ENCODE data around the gene GLYATL2. TPM values are rescaled to one million over a fixed set of nuclear protein-coding genes. Genes with fewer than 3 reads are reported as not detected.

Gene GLYATL2
- not detected in 2 replicates for polyA plus RNA-seq
- 1.6 and 2.2 TPM in 2 replicates for polyA minus RNA-seq

DNA sequence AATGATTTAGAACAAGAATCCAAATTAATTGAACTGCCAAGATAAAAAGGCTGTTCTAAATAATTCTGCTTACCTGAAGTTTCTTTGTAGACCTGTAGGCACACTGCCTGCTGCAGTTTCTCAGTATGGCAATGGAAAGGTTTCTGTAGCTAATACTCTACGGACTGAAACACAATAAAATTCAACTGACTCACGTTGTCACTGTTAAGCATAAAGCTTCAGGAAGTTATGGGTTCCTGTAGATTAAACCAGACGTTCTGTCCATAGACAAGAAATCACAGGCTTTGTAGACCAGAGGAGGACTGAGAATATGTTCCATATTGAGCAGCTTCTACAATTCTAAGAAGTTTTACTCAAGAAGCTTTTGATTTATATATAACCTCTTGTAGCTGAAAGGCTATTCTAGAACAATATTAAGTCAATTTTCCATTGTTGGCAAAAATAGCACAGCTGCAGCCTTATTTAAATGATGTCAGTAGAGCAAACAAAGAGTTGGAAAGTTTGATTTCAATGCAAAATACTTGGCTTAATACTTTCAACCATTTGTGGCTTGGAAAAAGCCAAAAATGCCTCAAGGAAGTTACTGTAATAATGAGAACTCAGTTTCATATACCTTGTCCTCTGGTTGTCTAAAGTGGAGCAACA is at the start of gene GLYATL2:
TSS of gene GLYATL2 (minus strand) at position 344 of the 645 bp plus-strand sequence. CDS start 5,092 bp downstream, outside the sequence.
- H3K27ac ChIP-seq (ENCODE audit: low read length), result no peak within 1 kb of the TSS
- no peak within 1 kb of the TSS for H3K9ac ChIP-seq (ENCODE audit: low read length)
- H3F3A ChIP-seq (ENCODE audit: insufficient read depth, low read length, poor library complexity, severe bottlenecking), result no peaks in the 10 kb centered on the region
- no peak within 1 kb of the TSS for H3K4me3 ChIP-seq (ENCODE audit: low read length)
- H2AFZ ChIP-seq (ENCODE audit: low read depth, low read length), result no peak within 1 kb of the TSS
- no peak within 1 kb of the TSS for H3K4me2 ChIP-seq (ENCODE audit: low read length)
- H4K20me1 ChIP-seq (ENCODE audit: insufficient read depth), result no peaks in the 10 kb centered on the region
- H3K9me2 ChIP-seq (ENCODE audit: insufficient read depth, low read length), result no peaks in the 10 kb centered on the region
- TF ChIP-seq, protein P1, sequence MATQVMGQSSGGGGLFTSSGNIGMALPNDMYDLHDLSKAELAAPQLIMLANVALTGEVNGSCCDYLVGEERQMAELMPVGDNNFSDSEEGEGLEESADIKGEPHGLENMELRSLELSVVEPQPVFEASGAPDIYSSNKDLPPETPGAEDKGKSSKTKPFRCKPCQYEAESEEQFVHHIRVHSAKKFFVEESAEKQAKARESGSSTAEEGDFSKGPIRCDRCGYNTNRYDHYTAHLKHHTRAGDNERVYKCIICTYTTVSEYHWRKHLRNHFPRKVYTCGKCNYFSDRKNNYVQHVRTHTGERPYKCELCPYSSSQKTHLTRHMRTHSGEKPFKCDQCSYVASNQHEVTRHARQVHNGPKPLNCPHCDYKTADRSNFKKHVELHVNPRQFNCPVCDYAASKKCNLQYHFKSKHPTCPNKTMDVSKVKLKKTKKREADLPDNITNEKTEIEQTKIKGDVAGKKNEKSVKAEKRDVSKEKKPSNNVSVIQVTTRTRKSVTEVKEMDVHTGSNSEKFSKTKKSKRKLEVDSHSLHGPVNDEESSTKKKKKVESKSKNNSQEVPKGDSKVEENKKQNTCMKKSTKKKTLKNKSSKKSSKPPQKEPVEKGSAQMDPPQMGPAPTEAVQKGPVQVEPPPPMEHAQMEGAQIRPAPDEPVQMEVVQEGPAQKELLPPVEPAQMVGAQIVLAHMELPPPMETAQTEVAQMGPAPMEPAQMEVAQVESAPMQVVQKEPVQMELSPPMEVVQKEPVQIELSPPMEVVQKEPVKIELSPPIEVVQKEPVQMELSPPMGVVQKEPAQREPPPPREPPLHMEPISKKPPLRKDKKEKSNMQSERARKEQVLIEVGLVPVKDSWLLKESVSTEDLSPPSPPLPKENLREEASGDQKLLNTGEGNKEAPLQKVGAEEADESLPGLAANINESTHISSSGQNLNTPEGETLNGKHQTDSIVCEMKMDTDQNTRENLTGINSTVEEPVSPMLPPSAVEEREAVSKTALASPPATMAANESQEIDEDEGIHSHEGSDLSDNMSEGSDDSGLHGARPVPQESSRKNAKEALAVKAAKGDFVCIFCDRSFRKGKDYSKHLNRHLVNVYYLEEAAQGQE (IDR thresholded peaks at IDR 0.05; ENCODE audit: borderline replicate concordance), result no peak
- TF ChIP-seq CTCF (IDR thresholded peaks at IDR 0.05; ENCODE audit: poor library complexity, severe bottlenecking), result no peak
- no peak for TF ChIP-seq RAD21 (conservative IDR thresholded peaks at IDR 0.05)
- TF ChIP-seq EZH2 (IDR thresholded peaks at IDR 0.05; ENCODE audit: borderline replicate concordance, insufficient read depth, low read length, poor library complexity, severe bottlenecking), result no peak
- no peak for TF ChIP-seq TAF1 (IDR thresholded peaks at IDR 0.05; ENCODE audit: low read depth)
- TF ChIP-seq EP300 (conservative IDR thresholded peaks at IDR 0.05; ENCODE audit: poor library complexity, severe bottlenecking), result no peak
- no peak for TF ChIP-seq SMC3 (conservative IDR thresholded peaks at IDR 0.05; ENCODE audit: poor library complexity)
- TF ChIP-seq POLR2AphosphoS5 (IDR thresholded peaks at IDR 0.05), result no peak
- H3K9me3 ChIP-seq (ENCODE audit: low read length), result no peaks in the 10 kb centered on the region
- H3K79me2 ChIP-seq (replicated peaks; ENCODE audit: insufficient read depth, low read length), result no peaks in the 10 kb centered on the region
- H3K36me3 ChIP-seq (ENCODE audit: insufficient read depth, low read length), result no peaks in the 10 kb centered on the region
- no peaks in the 10 kb centered on the region for H3K27me3 ChIP-seq (ENCODE audit: insufficient read depth, low read depth, low read length)

- TF ChIP-seq CTCF (IDR thresholded peaks at IDR 0.05; ENCODE audit: poor library complexity, severe bottlenecking), result no peak
- no peak for TF ChIP-seq TAF1 (IDR thresholded peaks at IDR 0.05; ENCODE audit: low read depth)
- TF ChIP-seq POLR2AphosphoS5 (IDR thresholded peaks at IDR 0.05), result no peak
- no peak for TF ChIP-seq RAD21 (conservative IDR thresholded peaks at IDR 0.05)
- TF ChIP-seq SMC3 (conservative IDR thresholded peaks at IDR 0.05; ENCODE audit: poor library complexity), result no peak
- no peak for TF ChIP-seq EP300 (conservative IDR thresholded peaks at IDR 0.05; ENCODE audit: poor library complexity, severe bottlenecking)
- no peak for TF ChIP-seq EZH2 (IDR thresholded peaks at IDR 0.05; ENCODE audit: borderline replicate concordance, insufficient read depth, low read length, poor library complexity, severe bottlenecking)
- no peak for TF ChIP-seq MXI1 (conservative IDR thresholded peaks at IDR 0.05; ENCODE audit: poor library complexity, severe bottlenecking)
- TF ChIP-seq, protein P1 (IDR thresholded peaks at IDR 0.05; ENCODE audit: borderline replicate concordance), result no peak
- Histone ChIP-seq H3F3A (ENCODE audit: insufficient read depth, low read length, poor library complexity, severe bottlenecking) (no peaks in the 10 kb centered on the region), H3K79me2 (replicated peaks; ENCODE audit: insufficient read depth, low read length) (no peaks in the 10 kb centered on the region), H3K9me3 (ENCODE audit: low read length) (no peaks in the 10 kb centered on the region), H2AFZ (ENCODE audit: low read depth, low read length) (no peak overlapping the region), H4K20me1 (ENCODE audit: insufficient read depth) (no peaks in the 10 kb centered on the region), H3K27ac (ENCODE audit: low read length) (no peak overlapping the region), H3K36me3 (ENCODE audit: insufficient read depth, low read length) (no peaks in the 10 kb centered on the region), H3K9me2 (ENCODE audit: insufficient read depth, low read length) (no peaks in the 10 kb centered on the region), H3K4me2 (ENCODE audit: low read length) (no peak overlapping the region), H3K9ac (ENCODE audit: low read length) (no peak overlapping the region), H3K27me3 (ENCODE audit: insufficient read depth, low read depth, low read length) (no peaks in the 10 kb centered on the region), H3K4me3 (ENCODE audit: low read length) (no peak overlapping the region)
Measured at GRCh38 chr11:58893899-58894298, 49.4 kb upstream of the GLYATL2 start.
